ENCODE data around the gene TAS2R1.
"Not testable (repeated sequence)": the region's sequence is repeated elsewhere in the genome, so short reads cannot be mapped to it uniquely, and the experiment has no call there.

TAS2R1 gene

GRCh38 chr5:9601055-9601739 lies 29.0 kb downstream of the TAS2R1 start:
- CTCF ChIA-PET: no interaction called here
- POLR2A ChIA-PET: no interaction called here
- TF ChIP-seq CTBP1 (IDR thresholded peaks at IDR 0.05; ENCODE audit: borderline replicate concordance) (no peak), SP1 (IDR thresholded peaks at IDR 0.05) (no peak), L3MBTL2 (conservative IDR thresholded peaks at IDR 0.05) (no peak), TARDBP (IDR thresholded peaks at IDR 0.05) (no peak), ARNT (IDR thresholded peaks at IDR 0.05) (no peak), FOXK2 (IDR thresholded peaks at IDR 0.05) (no peak), SUZ12 (IDR thresholded peaks at IDR 0.05) (no peak), FOXA1 (IDR thresholded peaks at IDR 0.05) (no peak), FOXM1 (IDR thresholded peaks at IDR 0.05; ENCODE audit: borderline replicate concordance) (no peak), ZNF384 (IDR thresholded peaks at IDR 0.05) (no peak), NFRKB (IDR thresholded peaks at IDR 0.05) (no peak), ELF4 (IDR thresholded peaks at IDR 0.05) (no peak), HDGF (IDR thresholded peaks at IDR 0.05; ENCODE audit: borderline replicate concordance) (no peak), BHLHE40 (IDR thresholded peaks at IDR 0.05; ENCODE audit: borderline replicate concordance) (no peak)
- no peak for DNase-seq (ENCODE audit: extremely low spot score)

GRCh38 chr5:9599391-9599790 lies 30.8 kb downstream of the TAS2R1 start:
- ChIA-PET CTCF (no interaction called here), POLR2A (no interaction called here)
- DNase-seq (ENCODE audit: extremely low spot score): no peak
- no peak for TF ChIP-seq SUZ12 (IDR thresholded peaks at IDR 0.05)
- no peak for TF ChIP-seq ZNF384 (IDR thresholded peaks at IDR 0.05)
- TF ChIP-seq TARDBP (IDR thresholded peaks at IDR 0.05): no peak
- TF ChIP-seq BHLHE40 (IDR thresholded peaks at IDR 0.05; ENCODE audit: borderline replicate concordance): no peak
- no peak for TF ChIP-seq NFRKB (IDR thresholded peaks at IDR 0.05)
- no peak for TF ChIP-seq SP1 (IDR thresholded peaks at IDR 0.05)
- no peak for TF ChIP-seq LEF1 (IDR thresholded peaks at IDR 0.05; ENCODE audit: borderline replicate concordance)
- no peak for TF ChIP-seq HDGF (IDR thresholded peaks at IDR 0.05; ENCODE audit: borderline replicate concordance)
- TF ChIP-seq FOXK2 (IDR thresholded peaks at IDR 0.05): no peak
- no peak for TF ChIP-seq ELF4 (IDR thresholded peaks at IDR 0.05)
- TF ChIP-seq FOXM1 (IDR thresholded peaks at IDR 0.05; ENCODE audit: borderline replicate concordance): no peak

- POLR2A ChIA-PET; CTCF ChIA-PET; DNase-seq (ENCODE audit: extremely low spot score): not testable (repeated sequence)
These were observed 31.8 kb downstream of the TAS2R1 start for GRCh38 chr5:9598329-9598728.

GRCh38 chr5:9597322-9597721 lies 32.8 kb downstream of the TAS2R1 start:
- POLR2A ChIA-PET; DNase-seq (ENCODE audit: extremely low spot score); CTCF ChIA-PET: not testable (repeated sequence)

- ChIA-PET CTCF (no interaction called here), POLR2A (no interaction called here)
- no peak for DNase-seq (ENCODE audit: extremely low spot score)
- TF ChIP-seq FOXA1 (IDR thresholded peaks at IDR 0.05) (no peak), LEF1 (IDR thresholded peaks at IDR 0.05; ENCODE audit: borderline replicate concordance) (no peak), BHLHE40 (IDR thresholded peaks at IDR 0.05; ENCODE audit: borderline replicate concordance) (no peak), FOXM1 (IDR thresholded peaks at IDR 0.05; ENCODE audit: borderline replicate concordance) (no peak), HDGF (IDR thresholded peaks at IDR 0.05; ENCODE audit: borderline replicate concordance) (no peak)
These were observed 33.3 kb downstream of the TAS2R1 start for GRCh38 chr5:9596824-9597223.

- DNase-seq (ENCODE audit: extremely low spot score): no peak
- ChIA-PET POLR2A (no interaction called here), CTCF (no interaction called here)
- TF ChIP-seq ARNT (IDR thresholded peaks at IDR 0.05) (no peak), FOXM1 (IDR thresholded peaks at IDR 0.05; ENCODE audit: borderline replicate concordance) (no peak), L3MBTL2 (conservative IDR thresholded peaks at IDR 0.05) (no peak), PKNOX1 (IDR thresholded peaks at IDR 0.05) (no peak), NFRKB (IDR thresholded peaks at IDR 0.05) (no peak), LEF1 (IDR thresholded peaks at IDR 0.05; ENCODE audit: borderline replicate concordance) (no peak), TARDBP (IDR thresholded peaks at IDR 0.05) (no peak), SUZ12 (IDR thresholded peaks at IDR 0.05) (no peak), ELF4 (IDR thresholded peaks at IDR 0.05) (no peak), ZNF384 (IDR thresholded peaks at IDR 0.05) (no peak), BHLHE40 (IDR thresholded peaks at IDR 0.05; ENCODE audit: borderline replicate concordance) (no peak), FOXA1 (IDR thresholded peaks at IDR 0.05) (no peak), FOXK2 (IDR thresholded peaks at IDR 0.05) (no peak), HDGF (IDR thresholded peaks at IDR 0.05; ENCODE audit: borderline replicate concordance) (no peak)
These were observed 33.9 kb downstream of the TAS2R1 start for GRCh38 chr5:9596171-9596780.

- POLR2A ChIA-PET: no interaction called here
- DNase-seq (ENCODE audit: extremely low spot score): no peak
- TF ChIP-seq L3MBTL2 (conservative IDR thresholded peaks at IDR 0.05) (no peak), BHLHE40 (IDR thresholded peaks at IDR 0.05; ENCODE audit: borderline replicate concordance) (no peak), FOXM1 (IDR thresholded peaks at IDR 0.05; ENCODE audit: borderline replicate concordance) (no peak), NFRKB (IDR thresholded peaks at IDR 0.05) (no peak), SUZ12 (IDR thresholded peaks at IDR 0.05) (no peak), CTBP1 (IDR thresholded peaks at IDR 0.05; ENCODE audit: borderline replicate concordance) (no peak), PKNOX1 (IDR thresholded peaks at IDR 0.05) (no peak), ARNT (IDR thresholded peaks at IDR 0.05) (no peak), ZNF384 (IDR thresholded peaks at IDR 0.05) (no peak), LEF1 (IDR thresholded peaks at IDR 0.05; ENCODE audit: borderline replicate concordance) (no peak), TARDBP (IDR thresholded peaks at IDR 0.05) (no peak), HDGF (IDR thresholded peaks at IDR 0.05; ENCODE audit: borderline replicate concordance) (no peak), ELF4 (IDR thresholded peaks at IDR 0.05) (no peak)
- CTCF ChIA-PET: no interaction called here
These were observed 35.2 kb downstream of the TAS2R1 start for GRCh38 chr5:9594913-9595312.

Measured in HEK293T (cell line).